CD14-positive monocyte (primary cell): ENCODE measurements around the gene MBIP. TPM values are rescaled to one million over a fixed set of nuclear protein-coding genes. Genes with fewer than 3 reads are reported as not detected.
A peak's percentile ranks its signal among the peaks of the same experiment; 100 is the strongest.

Source experiments
- DNase-seq, 3 donors: peaks; one replicate each; pipeline ENCODE4 v3.0.0-alpha.2; 2011 to 2022
- H2AFZ ChIP-seq: 2 replicates; pipeline ENCODE4 v1.6.0; 2012; ENCODE audit warnings: mild to moderate bottlenecking, low read depth, low read length, inconsistent platforms; ENCODE audit not compliant: insufficient read depth, poor library complexity, severe bottlenecking
- H3K27ac ChIP-seq, 2 donors: 1 replicate in 1 of 2; 2 replicates in 1 of 2; pipeline ENCODE4 v1.5.1; 2012 to 2013; ENCODE audit warnings: low read length in 2 of 2, control low read depth in 1 of 2, inconsistent platforms in 1 of 2, low read depth in 1 of 2, mild to moderate bottlenecking in 1 of 2
- H3K27me3 ChIP-seq, 2 donors: one replicate each; pipeline versions ENCODE4 v1.6.0 to v1.6.1; 2011 to 2013; ENCODE audit warnings: low read length in 2 of 2; ENCODE audit not compliant: control insufficient read depth in 2 of 2, insufficient read depth in 2 of 2
- H3K36me3 ChIP-seq, 2 donors: replicated peaks in 1 of 2; 1 replicate in 1 of 2; 2 replicates in 1 of 2; pipeline versions ENCODE4 v1.5.1 to v1.6.1; 2012 to 2013; ENCODE audit warnings: low read length in 2 of 2, control low read depth in 1 of 2, inconsistent platforms in 1 of 2, mild to moderate bottlenecking in 1 of 2; ENCODE audit not compliant: insufficient read depth in 2 of 2, control insufficient read depth in 1 of 2
- H3K4me1 ChIP-seq, 2 donors: 1 replicate in 1 of 2; 2 replicates in 1 of 2; pipeline versions ENCODE4 v1.5.1 to v1.6.1; 2012 to 2013; ENCODE audit warnings: low read length in 2 of 2, control low read depth in 1 of 2, inconsistent platforms in 1 of 2, mild to moderate bottlenecking in 1 of 2, moderate library complexity in 1 of 2; ENCODE audit not compliant: insufficient read depth in 2 of 2, control insufficient read depth in 1 of 2
- H3K4me2 ChIP-seq: replicated peaks from 2 replicates; pipeline ENCODE3; 2012; ENCODE audit warnings: low read length, moderate library complexity, mild to moderate bottlenecking; ENCODE audit not compliant: poor library complexity, severe bottlenecking; ENCODE audit errors: extremely low read depth
- H3K4me3 ChIP-seq, 3 experiments: fragments of 200-600 bp in 1 of 3; sonication (generic) in 1 of 3; replicated peaks in 1 of 3; 1 replicate in 2 of 3; 2 replicates in 1 of 3; pipeline ENCODE4 v1.5.1; 2011 to 2013; ENCODE audit warnings: low read length in 3 of 3, mild to moderate bottlenecking in 3 of 3, control low read depth in 2 of 3, low read depth in 2 of 3, inconsistent platforms in 1 of 3, moderate library complexity in 1 of 3
- H3K79me2 ChIP-seq: 2 replicates; pipeline ENCODE4 v1.6.0; 2012; ENCODE audit warnings: mild to moderate bottlenecking, control low read depth, inconsistent platforms, low read length, moderate library complexity; ENCODE audit not compliant: insufficient read depth
- H3K9ac ChIP-seq: 2 replicates; pipeline ENCODE4 v1.6.0; 2017; ENCODE audit warnings: low read length, mild to moderate bottlenecking; ENCODE audit not compliant: insufficient read depth, poor library complexity, severe bottlenecking
- H3K9me3 ChIP-seq, 2 donors: replicated peaks in 1 of 2; 1 replicate in 1 of 2; 2 replicates in 1 of 2; pipeline versions ENCODE4 v1.5.1 to v1.6.1; 2012 to 2013; ENCODE audit warnings: low read length in 2 of 2, control low read depth in 1 of 2; ENCODE audit not compliant: control insufficient read depth in 1 of 2, insufficient read depth in 1 of 2
- H4K20me1 ChIP-seq: 2 replicates; pipeline ENCODE4 v1.6.0; 2012; ENCODE audit warnings: mild to moderate bottlenecking, low read length, control low read depth, moderate library complexity; ENCODE audit not compliant: insufficient read depth
- H3K27ac Mint-ChIP-seq, 7 donors: one replicate each; pipeline ENCODE4 v1.8.0; 2020; ENCODE audit warnings: mild to moderate bottlenecking in 7 of 7, mixed read lengths in 7 of 7, moderate library complexity in 6 of 7, inconsistent platforms in 2 of 7
- H3K27me3 Mint-ChIP-seq, 3 donors: one replicate each; pipeline ENCODE4 v1.8.0; 2021 to 2022; ENCODE audit warnings: low read depth in 3 of 3, mild to moderate bottlenecking in 3 of 3, mixed read lengths in 3 of 3, moderate library complexity in 3 of 3, inconsistent platforms in 1 of 3
- H3K36me3 Mint-ChIP-seq, 2 donors: one replicate each; pipeline ENCODE4 v1.8.0; 2020; ENCODE audit warnings: mixed read lengths in 2 of 2, inconsistent platforms in 1 of 2, mild to moderate bottlenecking in 1 of 2
- H3K4me1 Mint-ChIP-seq: one replicate; pipeline ENCODE4 v1.8.0; 2020; ENCODE audit warnings: mild to moderate bottlenecking, mixed read lengths
- H3K4me3 Mint-ChIP-seq, 2 donors: one replicate each; pipeline ENCODE4 v1.8.0; 2020; ENCODE audit warnings: mild to moderate bottlenecking in 2 of 2, mixed read lengths in 2 of 2, moderate library complexity in 1 of 2
- H3K9me3 Mint-ChIP-seq, 7 donors: one replicate each; pipeline ENCODE4 v1.8.0; 2020 to 2022; ENCODE audit warnings: mixed read lengths in 7 of 7, mild to moderate bottlenecking in 6 of 7, moderate library complexity in 6 of 7, inconsistent platforms in 2 of 7
- CTCF ChIP-seq: fragments of 200-600 bp; IDR thresholded peaks from one replicate; pipeline ENCODE4 v1.8.0; 2022; ENCODE audit warnings: antibody characterized with exemption, mild to moderate bottlenecking
- WGBS: methylation state at CpG from one replicate; pipeline ENCODE4 v1.1.5; 2013; ENCODE audit warnings: missing lambda C conversion rate; ENCODE audit not compliant: insufficient coverage; 5-methylcytosine and 5-hydroxymethylcytosine counted together
- intact Hi-C, 2 donors: fragments of 100-400 bp; cut with micrococcal nuclease; formaldehyde crosslinking; loops; one replicate each; pipeline versions ENCODE4 v1.15.0 to v1.15.1; 2023
- polyA plus RNA-seq, 3 donors: library from polyadenylated mRNA; depleted of rRNA in 1 of 3; unstranded in 2 of 3; stranded (reverse) in 1 of 3; fragments of 300-500 nt in 2 of 3; fragments of >200 nt in 1 of 3; fragmentation: Illumina TruSeq in 2 of 3; gene quantifications; 1 replicate in 2 of 3; 2 replicates in 1 of 3; pipeline ENCODE4 v1.2.3, GENCODE V29; 2012 to 2021

Gene MBIP
- polyA plus RNA-seq, 3 donors: 6.6 to 9.1 (median 8.0) TPM

- H3K4me1 ChIP-seq: peaks cover 8 to 12% of the 10 kb centered on the region in 2 donors
- H3K27me3 ChIP-seq: peaks cover 44 to 49% of the 10 kb centered on the region in 2 donors
- peak overlapping the region; percentile 67 for H3K4me2 ChIP-seq
- DNase-seq: peak in 2 of 3 donors; percentile 1 to 10
- H3K36me3 Mint-ChIP-seq: no peaks in the 10 kb centered on the region
- peaks cover 0 to 9% (median 2%) of the 10 kb centered on the region in 7 donors for H3K9me3 Mint-ChIP-seq
- peaks cover 17% of the 10 kb centered on the region for H3K4me1 Mint-ChIP-seq
- H3K4me3 Mint-ChIP-seq: peak overlapping the region; percentile 70 to 91
- no peak overlapping the region for H3K27ac ChIP-seq
- no peaks in the 10 kb centered on the region for H4K20me1 ChIP-seq
- no peak for TF ChIP-seq CTCF
- no peaks in the 10 kb centered on the region for H3K36me3 ChIP-seq
- H3K27me3 Mint-ChIP-seq: peaks cover 39 to 49% (median 41%) of the 10 kb centered on the region in 3 donors
- H2AFZ ChIP-seq: peak overlapping the region; percentile 49
- peak overlapping the region; percentile 11 for H3K9ac ChIP-seq
- intact Hi-C loops: no loop called here
- WGBS: 4% methylated on average over 24 of the region's 29 CpGs
- H3K4me3 ChIP-seq: peak overlapping the region; percentile 10 to 59 (median 33)
- H3K27ac Mint-ChIP-seq: peak overlapping the region in 1 of 7 donors; percentile 51
- H3K79me2 ChIP-seq: no peaks in the 10 kb centered on the region
- no peaks in the 10 kb centered on the region for H3K9me3 ChIP-seq
Observed at GRCh38 chr14:36271939-36272907, 48.2 kb downstream of the MBIP start.

- no peak overlapping the region for H2AFZ ChIP-seq
- intact Hi-C loops: no loop called here
- H3K27ac Mint-ChIP-seq: no peak overlapping the region
Observed at GRCh38 chr14:36271222-36271621, 49.2 kb downstream of the MBIP start.

More at GRCh38 chr14:36271222-36271621, 49.2 kb downstream of the MBIP start:
- peaks cover 0 to 9% (median 3%) of the 10 kb centered on the region in 7 donors for H3K9me3 Mint-ChIP-seq
- H3K9ac ChIP-seq: no peak overlapping the region
- no peak for TF ChIP-seq CTCF
- peak in 1 of 3 donors; percentile 35 for DNase-seq
- peaks cover 8 to 12% of the 10 kb centered on the region in 2 donors for H3K4me1 ChIP-seq
- H3K27ac ChIP-seq: no peak overlapping the region
- no peaks in the 10 kb centered on the region for H3K79me2 ChIP-seq
- H3K4me1 Mint-ChIP-seq: peaks cover 17% of the 10 kb centered on the region
- H3K36me3 ChIP-seq: no peaks in the 10 kb centered on the region
- no peaks in the 10 kb centered on the region for H3K36me3 Mint-ChIP-seq
- peaks cover 35 to 44% (median 40%) of the 10 kb centered on the region in 3 donors for H3K27me3 Mint-ChIP-seq
- no peak overlapping the region for H3K4me2 ChIP-seq
- no peaks in the 10 kb centered on the region for H4K20me1 ChIP-seq
- H3K4me3 ChIP-seq: no peak overlapping the region
- peaks cover 39 to 41% of the 10 kb centered on the region in 2 donors for H3K27me3 ChIP-seq
- no CpG with 5 or more reads among the region's 1 CpG for WGBS
- H3K9me3 ChIP-seq: no peaks in the 10 kb centered on the region
- H3K4me3 Mint-ChIP-seq: peak overlapping the region in 1 of 2 donors; percentile 66
